ENCODE measurements around the gene LSM7. TPM values are rescaled to one million over a fixed set of nuclear protein-coding genes. Genes with fewer than 3 reads are reported as not detected.

The LSM7 gene
- total RNA-seq, 4 donors from 2014 or later, result 71.2 to 106 (median 87.5) TPM

DNA sequence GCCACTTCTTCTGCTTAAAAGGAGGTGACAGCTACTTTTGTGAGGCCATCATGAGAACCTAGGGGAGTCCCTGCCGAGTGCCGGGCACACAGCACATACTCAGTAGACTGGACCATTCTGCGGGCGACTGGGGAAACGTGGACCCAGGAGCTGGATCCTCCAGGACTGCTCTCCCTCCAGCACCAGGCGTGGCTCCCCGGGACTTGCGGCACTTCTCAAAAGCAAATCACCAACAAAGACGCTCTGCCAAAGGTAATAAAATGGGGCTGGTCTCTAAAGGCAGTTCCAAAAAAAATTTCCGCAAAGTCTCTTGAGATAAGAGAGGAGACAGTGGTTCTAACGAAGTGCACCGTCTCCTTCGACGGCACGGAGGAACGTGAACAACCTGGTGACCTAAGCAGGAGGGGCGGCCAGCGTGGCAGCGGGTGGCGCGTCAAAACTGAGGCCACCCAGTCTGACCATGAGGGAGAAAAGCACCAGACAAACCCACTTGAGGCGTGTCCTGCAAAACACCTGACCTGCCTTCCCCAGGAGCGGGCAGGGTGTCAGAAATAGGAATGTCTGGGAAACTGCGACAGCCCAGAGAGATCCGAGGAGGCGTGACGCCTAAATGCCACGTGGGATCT, 30.3 kb upstream of the LSM7 start:
- 71% methylated on average over 28 of the region's 28 CpGs for WGBS
- Histone ChIP-seq H3K4me1 (peaks cover 13% of the 10 kb centered on the region), H3K27me3 (peaks cover 47% of the 10 kb centered on the region), H3K9me3 (no peaks in the 10 kb centered on the region), H3K27ac (no peak overlapping the region), H3K4me3 (no peak overlapping the region), H3K36me3 (peaks cover 9% of the 10 kb centered on the region)
- TF ChIP-seq POLR2A (IDR thresholded peaks at IDR 0.05) (no peak), POLR2AphosphoS5 (IDR thresholded peaks at IDR 0.05) (no peak), EP300 (IDR thresholded peaks at IDR 0.05) (no peak), CTCF (IDR thresholded peaks at IDR 0.05) (no peak)
- DNase-seq (ENCODE audit: low spot score in 2 of 2), result no peak

DNA sequence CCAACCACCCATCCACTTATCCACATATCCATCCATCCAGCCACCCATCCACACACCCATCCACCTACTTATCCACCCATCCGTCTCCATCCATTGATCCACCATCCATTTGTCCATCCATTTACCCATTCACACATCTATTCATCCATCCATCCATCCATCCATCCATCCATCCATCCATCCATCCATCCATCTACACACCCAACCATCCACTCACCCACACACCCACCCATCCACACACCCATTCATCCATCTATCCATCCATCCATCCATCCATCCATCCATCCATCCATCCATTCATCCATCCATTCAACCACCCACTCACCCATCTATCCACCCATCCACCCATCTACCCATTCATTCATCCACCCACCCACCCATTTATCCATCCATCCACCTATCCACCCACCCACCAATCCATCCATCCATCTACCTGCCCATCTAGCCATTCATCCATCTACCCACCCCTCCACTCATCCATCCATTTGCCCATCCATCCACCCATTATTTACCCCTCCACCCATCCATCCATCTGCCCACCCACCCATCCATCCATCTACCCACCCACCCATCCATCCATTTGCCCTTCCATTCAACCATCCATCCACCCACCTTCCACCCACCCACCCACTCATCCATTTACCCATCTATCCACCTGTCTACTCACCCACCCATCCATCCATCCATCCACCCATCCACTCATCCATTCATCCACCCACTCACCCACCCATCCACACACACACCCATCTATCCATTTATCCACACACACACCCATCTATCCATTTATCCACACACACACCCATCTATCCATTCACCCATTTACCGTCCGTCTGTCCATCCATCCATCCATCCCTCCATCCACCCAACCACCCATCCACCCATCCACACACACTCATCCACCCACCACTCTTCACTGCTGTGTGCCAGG, 29.2 kb upstream of the LSM7 start:
- H3K9me3 ChIP-seq, result no peaks in the 10 kb centered on the region
- H3K4me3 ChIP-seq, result no peak overlapping the region
- 94% methylated on average over 3 of the region's 3 CpGs for WGBS
- H3K27me3 ChIP-seq, result peaks cover 36% of the 10 kb centered on the region
- H3K4me1 ChIP-seq, result peaks cover 13% of the 10 kb centered on the region
- TF ChIP-seq CTCF (IDR thresholded peaks at IDR 0.05), result peak in 1 of 2 donors; percentile 6
- no peak for TF ChIP-seq POLR2A (IDR thresholded peaks at IDR 0.05)
- H3K27ac ChIP-seq, result no peak overlapping the region
- DNase-seq (ENCODE audit: low spot score in 2 of 2), result no peak
- H3K36me3 ChIP-seq, result peaks cover 21% of the 10 kb centered on the region

- 86% methylated on average over 19 of the region's 21 CpGs for WGBS
- no peak for TF ChIP-seq CTCF (IDR thresholded peaks at IDR 0.05)
- Histone ChIP-seq H3K36me3 (peaks cover 26% of the 10 kb centered on the region), H3K4me3 (no peak overlapping the region), H3K4me1 (peaks cover 5% of the 10 kb centered on the region), H3K27ac (no peak overlapping the region), H3K27me3 (peaks cover 22% of the 10 kb centered on the region), H3K9me3 (no peaks in the 10 kb centered on the region)
- DNase-seq (ENCODE audit: low spot score in 2 of 2), result no peak
Observed at GRCh38 chr19:2356036-2356646, 27.8 kb upstream of the LSM7 start.

DNA sequence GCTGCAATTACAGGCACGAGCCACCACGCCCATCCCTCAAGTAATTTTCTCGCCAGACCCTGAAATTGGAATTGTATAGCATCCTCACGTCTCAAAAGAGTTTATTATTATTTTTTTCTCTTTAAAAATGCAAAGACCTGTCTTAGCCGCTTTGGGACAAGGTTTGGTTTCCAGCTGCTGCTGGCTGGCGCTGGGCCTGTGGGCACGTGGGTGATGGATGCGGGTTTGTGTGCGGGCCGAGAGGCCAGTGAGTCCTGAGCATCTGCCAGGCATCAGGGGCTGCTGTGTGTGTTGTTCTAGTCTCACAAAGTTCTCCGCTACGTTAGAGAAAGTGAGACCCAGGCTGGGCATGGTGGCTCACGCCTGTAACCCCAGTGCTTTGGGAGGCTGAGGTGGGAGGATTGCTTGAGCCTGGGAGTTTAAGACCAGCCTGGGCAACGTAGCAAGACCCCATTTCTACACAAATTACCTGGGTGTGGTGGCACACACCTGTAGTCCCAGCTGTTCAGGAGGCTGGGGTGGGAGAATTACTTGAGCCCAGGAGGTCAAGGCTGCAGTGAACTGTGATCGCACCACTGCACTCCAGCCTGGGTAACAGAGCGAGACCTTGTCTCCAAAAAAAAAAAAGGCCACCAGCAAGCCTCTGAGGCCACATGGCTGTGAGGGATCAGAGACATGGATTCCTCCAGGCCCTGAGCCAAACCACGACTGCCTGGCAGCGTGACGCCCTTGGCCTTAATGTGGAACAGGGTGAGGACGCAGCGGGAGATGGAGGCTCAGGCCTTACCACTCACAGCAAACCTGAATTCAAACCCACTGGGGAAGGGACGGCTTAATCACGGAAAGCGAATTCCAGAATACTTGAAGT, 27.0 kb upstream of the LSM7 start:
- no peak for TF ChIP-seq EP300 (IDR thresholded peaks at IDR 0.05)
- TF ChIP-seq POLR2AphosphoS5 (IDR thresholded peaks at IDR 0.05), result no peak
- no peak for TF ChIP-seq CTCF (IDR thresholded peaks at IDR 0.05)
- no peak for TF ChIP-seq POLR2A (IDR thresholded peaks at IDR 0.05)
- no peaks in the 10 kb centered on the region for H3K9me3 ChIP-seq
- 82% methylated on average over 19 of the region's 24 CpGs for WGBS
- H3K27ac ChIP-seq, result no peak overlapping the region
- no peak overlapping the region for H3K4me3 ChIP-seq
- H3K36me3 ChIP-seq, result peaks cover 34% of the 10 kb centered on the region
- H3K4me1 ChIP-seq, result peaks cover 5% of the 10 kb centered on the region
- H3K27me3 ChIP-seq, result peaks cover 16% of the 10 kb centered on the region
- DNase-seq (ENCODE audit: low spot score in 2 of 2), result no peak
